HFF-Myc (cell line): Measurements from ENCODE around the gene MYD88.

Source experiments
- DNase-seq: peaks from one replicate; pipeline ENCODE4 v3.0.0-alpha.2; 2011; ENCODE audit warnings: low read depth; ENCODE audit errors: extremely low read depth
- H3K4me3 ChIP-seq: replicated peaks from 2 replicates; pipeline ENCODE4 v1.5.1; 2011; ENCODE audit warnings: low read depth, mild to moderate bottlenecking, control low read depth, low read length
- CTCF ChIP-seq: IDR thresholded peaks from 2 replicates; pipeline ENCODE4 v1.5.1; 2012; ENCODE audit warnings: mild to moderate bottlenecking, low read depth, low read length, control low read depth; ENCODE audit errors: missing control alignments

MYD88 gene

GRCh38 chr3:38098376-38098723 is 40.1 kb upstream of the MYD88 start:
- no peak for TF ChIP-seq CTCF
- H3K4me3 ChIP-seq, result no peak overlapping the region
- DNase-seq, result no peak

- no peak for TF ChIP-seq CTCF
- H3K4me3 ChIP-seq, result no peak overlapping the region
- DNase-seq, result no peak
These were observed 38.9 kb upstream of the MYD88 start for GRCh38 chr3:38099518-38099917.

- TF ChIP-seq CTCF, result no peak
- no peak overlapping the region for H3K4me3 ChIP-seq
- no peak for DNase-seq
These were observed 38.0 kb upstream of the MYD88 start for GRCh38 chr3:38100498-38100897.

GRCh38 chr3:38101811-38102443 is 36.5 kb upstream of the MYD88 start:
- H3K4me3 ChIP-seq, result no peak overlapping the region
- TF ChIP-seq CTCF, result no peak
- DNase-seq, result no peak

DNA sequence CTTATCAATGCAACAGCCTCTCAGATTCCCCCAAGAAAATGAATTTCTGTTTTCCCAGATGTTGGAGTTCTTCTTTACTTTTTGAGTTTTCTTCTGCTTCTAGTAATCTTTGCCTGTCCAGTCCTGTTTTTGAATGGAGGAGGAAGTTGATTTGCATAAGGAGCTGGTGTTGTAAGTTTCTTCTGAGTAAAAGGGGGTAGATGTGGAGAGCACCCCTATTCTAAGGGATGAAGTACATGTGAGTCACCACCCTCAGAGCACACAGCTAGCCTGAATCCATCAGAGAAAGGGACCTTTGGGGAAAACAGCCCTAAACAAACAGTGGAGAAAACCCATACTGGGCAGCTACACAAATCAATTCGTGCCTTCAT is 36.0 kb upstream of the MYD88 start:
- DNase-seq, result no peak
- TF ChIP-seq CTCF, result no peak
- no peak overlapping the region for H3K4me3 ChIP-seq

- DNase-seq, result no peak
- TF ChIP-seq CTCF, result no peak
- no peak overlapping the region for H3K4me3 ChIP-seq
These were observed 32.9 kb upstream of the MYD88 start for GRCh38 chr3:38105525-38105924.
